OCI-LY1 (cell line): ENCODE results near the gene CNTN6.

Experiments
- H2AFZ ChIP-seq: fragments of 200-600 bp; sonication (generic), shearing (Covaris generic); 2 replicates; pipeline ENCODE4 v1.6.0; 2014; ENCODE audit warnings: antibody characterized with exemption, mild to moderate bottlenecking, low read length
- H3F3A ChIP-seq: fragments of 200-600 bp; sonication (generic), shearing (Covaris generic); 2 replicates; pipeline ENCODE4 v1.6.0; 2014; ENCODE audit warnings: mild to moderate bottlenecking, antibody characterized with exemption, low read length, moderate library complexity; ENCODE audit not compliant: insufficient read depth
- H3K27ac ChIP-seq: fragments of 200-600 bp; sonication (generic); 2 replicates; pipeline ENCODE4 v1.5.1; 2014; ENCODE audit warnings: low read length, mixed run types, mild to moderate bottlenecking, low read depth; ENCODE audit not compliant: poor library complexity, severe bottlenecking
- H3K27me3 ChIP-seq: fragments of 200-600 bp; sonication (generic); 2 replicates; pipeline ENCODE4 v1.6.0; 2014; ENCODE audit warnings: antibody characterized with exemption, mild to moderate bottlenecking, low read length, moderate library complexity; ENCODE audit not compliant: insufficient read depth
- H3K36me3 ChIP-seq: fragments of 200-600 bp; sonication (generic); 2 replicates; pipeline ENCODE4 v1.6.1; 2014; ENCODE audit warnings: mild to moderate bottlenecking, antibody characterized with exemption, low read length, moderate library complexity, mixed read lengths; ENCODE audit not compliant: insufficient read depth
- H3K4me1 ChIP-seq: fragments of 200-600 bp; sonication (generic); 2 replicates; pipeline ENCODE4 v1.5.1; 2014; ENCODE audit warnings: mild to moderate bottlenecking, low read length, moderate library complexity; ENCODE audit not compliant: insufficient read depth, severe bottlenecking
- H3K4me2 ChIP-seq: fragments of 200-600 bp; sonication (generic), shearing (Covaris generic); 2 replicates; pipeline ENCODE4 v1.6.1; 2014; ENCODE audit warnings: low read length
- H3K4me3 ChIP-seq: fragments of 200-600 bp; sonication (generic); 2 replicates; pipeline ENCODE4 v1.5.1; 2014; ENCODE audit warnings: low read length, low read depth, mild to moderate bottlenecking, mixed read lengths; ENCODE audit not compliant: poor library complexity, severe bottlenecking
- H3K79me2 ChIP-seq: fragments of 200-600 bp; shearing (Covaris generic); 2 replicates; pipeline ENCODE4 v1.6.1; 2016; ENCODE audit warnings: mixed run types, low read length, mixed read lengths; ENCODE audit not compliant: insufficient read depth
- H3K9ac ChIP-seq: fragments of 200-600 bp; sonication (generic), shearing (Covaris generic); 2 replicates; pipeline ENCODE4 v1.6.1; 2014; ENCODE audit warnings: mild to moderate bottlenecking, low read length, mixed read lengths
- H3K9me2 ChIP-seq: fragments of 200-600 bp; sonication (generic), shearing (Covaris generic); 2 replicates; pipeline ENCODE4 v1.6.1; 2014; ENCODE audit warnings: low read depth, mild to moderate bottlenecking, low read length, mixed read lengths
- H3K9me3 ChIP-seq: fragments of 200-600 bp; shearing (Covaris generic); 2 replicates; pipeline ENCODE4 v1.6.1; 2014; ENCODE audit warnings: low read length, mixed read lengths
- H4K20me1 ChIP-seq: fragments of 200-600 bp; sonication (generic), shearing (Covaris generic); 2 replicates; pipeline ENCODE4 v1.6.0; 2016; ENCODE audit warnings: mild to moderate bottlenecking, low read length; ENCODE audit not compliant: insufficient read depth
- EZH2 ChIP-seq: fragments of 200-600 bp; sonication (generic), shearing (Covaris generic); IDR thresholded peaks from 2 replicates; pipeline ENCODE4 v1.8.0; 2017; ENCODE audit warnings: borderline replicate concordance, mixed run types, mild to moderate bottlenecking, antibody characterized with exemption, low read length, moderate library complexity, mixed read lengths
- TF ChIP-seq, protein P1 (sequence below): fragments of 200-600 bp; sonication (generic), shearing (Covaris generic); IDR thresholded peaks from 2 replicates; pipeline ENCODE4 v1.5.1; 2017; ENCODE audit warnings: mild to moderate bottlenecking, antibody characterized with exemption, low read length, moderate library complexity, mixed read lengths

CNTN6 gene

DNA sequence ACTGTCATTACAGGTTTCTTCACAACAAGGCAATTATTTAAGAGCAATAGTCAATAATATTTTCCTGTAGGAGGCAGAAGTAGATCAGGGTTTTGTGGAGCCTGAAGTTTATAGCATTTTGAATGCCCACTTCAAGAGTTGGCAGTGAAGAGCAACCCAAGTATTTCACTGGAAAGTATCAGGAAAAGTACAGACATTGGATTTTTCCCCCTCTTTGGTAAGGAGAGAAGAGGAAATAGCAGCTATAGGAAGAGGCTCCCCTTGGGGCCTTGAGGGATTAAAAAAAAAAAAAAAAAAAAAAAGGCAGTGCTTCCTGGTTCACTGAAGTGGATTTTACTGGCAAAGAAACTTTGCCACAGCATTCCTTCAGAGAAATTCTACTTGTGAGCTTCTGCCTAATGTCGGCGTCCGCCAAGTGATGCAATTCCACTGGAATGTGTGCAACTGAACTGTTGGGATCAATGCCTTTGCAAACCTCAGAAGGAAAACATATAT, 5.7 kb upstream of the CNTN6 start:
- Histone ChIP-seq H3K9ac (no peak overlapping the region), H3K79me2 (no peaks in the 10 kb centered on the region), H3K9me2 (no peaks in the 10 kb centered on the region), H3K9me3 (no peaks in the 10 kb centered on the region), H3K27ac (no peak overlapping the region), H3K27me3 (no peaks in the 10 kb centered on the region), H2AFZ (no peak overlapping the region), H3K4me3 (no peak overlapping the region), H3K4me2 (no peak overlapping the region), H3K36me3 (no peaks in the 10 kb centered on the region), H3F3A (no peaks in the 10 kb centered on the region), H4K20me1 (no peaks in the 10 kb centered on the region), H3K4me1 (no peaks in the 10 kb centered on the region)
- TF ChIP-seq, protein P1, sequence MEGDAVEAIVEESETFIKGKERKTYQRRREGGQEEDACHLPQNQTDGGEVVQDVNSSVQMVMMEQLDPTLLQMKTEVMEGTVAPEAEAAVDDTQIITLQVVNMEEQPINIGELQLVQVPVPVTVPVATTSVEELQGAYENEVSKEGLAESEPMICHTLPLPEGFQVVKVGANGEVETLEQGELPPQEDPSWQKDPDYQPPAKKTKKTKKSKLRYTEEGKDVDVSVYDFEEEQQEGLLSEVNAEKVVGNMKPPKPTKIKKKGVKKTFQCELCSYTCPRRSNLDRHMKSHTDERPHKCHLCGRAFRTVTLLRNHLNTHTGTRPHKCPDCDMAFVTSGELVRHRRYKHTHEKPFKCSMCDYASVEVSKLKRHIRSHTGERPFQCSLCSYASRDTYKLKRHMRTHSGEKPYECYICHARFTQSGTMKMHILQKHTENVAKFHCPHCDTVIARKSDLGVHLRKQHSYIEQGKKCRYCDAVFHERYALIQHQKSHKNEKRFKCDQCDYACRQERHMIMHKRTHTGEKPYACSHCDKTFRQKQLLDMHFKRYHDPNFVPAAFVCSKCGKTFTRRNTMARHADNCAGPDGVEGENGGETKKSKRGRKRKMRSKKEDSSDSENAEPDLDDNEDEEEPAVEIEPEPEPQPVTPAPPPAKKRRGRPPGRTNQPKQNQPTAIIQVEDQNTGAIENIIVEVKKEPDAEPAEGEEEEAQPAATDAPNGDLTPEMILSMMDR = no peak
- no peak for TF ChIP-seq EZH2

GRCh38 chr3:1088503-1088902, 4.3 kb upstream of the CNTN6 start:
- no peak for TF ChIP-seq EZH2
- TF ChIP-seq, protein P1 = no peak
- no peaks in the 10 kb centered on the region for H3F3A ChIP-seq
- no peaks in the 10 kb centered on the region for H3K27me3 ChIP-seq
- no peaks in the 10 kb centered on the region for H3K9me2 ChIP-seq
- no peak overlapping the region for H3K4me3 ChIP-seq
- no peak overlapping the region for H2AFZ ChIP-seq
- no peaks in the 10 kb centered on the region for H3K36me3 ChIP-seq
- no peaks in the 10 kb centered on the region for H3K4me1 ChIP-seq
- H3K9ac ChIP-seq = no peak overlapping the region
- H3K79me2 ChIP-seq = no peaks in the 10 kb centered on the region
- H3K4me2 ChIP-seq = no peak overlapping the region
- H4K20me1 ChIP-seq = no peaks in the 10 kb centered on the region
- H3K9me3 ChIP-seq = no peaks in the 10 kb centered on the region
- no peak overlapping the region for H3K27ac ChIP-seq

DNA sequence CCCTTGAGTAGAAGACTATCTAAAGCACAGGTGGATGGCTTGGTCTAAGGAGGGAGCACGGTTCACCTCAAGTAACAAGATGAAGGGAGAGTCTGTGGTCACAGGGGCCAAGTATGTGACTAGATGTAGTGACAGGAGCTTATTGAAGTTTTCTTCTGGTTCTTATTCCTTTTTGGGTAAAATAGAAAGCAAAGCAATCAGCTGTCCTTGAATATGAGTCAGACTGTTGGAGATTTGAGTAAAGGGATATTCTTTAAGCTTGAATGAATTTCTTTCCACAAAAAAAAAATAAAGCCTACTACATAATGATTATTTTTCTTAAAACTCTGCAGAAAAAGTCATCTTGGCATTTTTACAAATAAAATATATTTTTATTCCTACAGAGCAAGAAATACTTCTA, 1.5 kb upstream of the CNTN6 start:
- Histone ChIP-seq H3K27me3 (no peaks in the 10 kb centered on the region), H3K4me1 (no peaks in the 10 kb centered on the region), H3K79me2 (no peaks in the 10 kb centered on the region), H3F3A (no peaks in the 10 kb centered on the region), H3K9me3 (no peaks in the 10 kb centered on the region), H4K20me1 (no peaks in the 10 kb centered on the region), H2AFZ (no peak overlapping the region), H3K9me2 (no peaks in the 10 kb centered on the region), H3K4me3 (no peak overlapping the region), H3K27ac (no peak overlapping the region), H3K36me3 (no peaks in the 10 kb centered on the region), H3K9ac (no peak overlapping the region), H3K4me2 (no peak overlapping the region)
- no peak for TF ChIP-seq EZH2
- TF ChIP-seq, protein P1 = no peak
